Coronary artery (tissue), 2 donors: ENCODE measurements around the gene NOG.

Experiments
- DNase-seq: peaks from one replicate; pipeline ENCODE4 v3.0.0-alpha.2; 2017; ENCODE audit warnings: low spot score
- H3K27ac ChIP-seq, 2 donors: fragments of 200-600 bp; sonication (generic); one replicate each; pipeline ENCODE4 v1.5.1; 2016 to 2019
- H3K4me3 ChIP-seq: fragments of 200-600 bp; sonication (generic); 2 replicates; pipeline ENCODE4 v1.5.1; 2016; ENCODE audit warnings: mild to moderate bottlenecking, moderate library complexity
- TF ChIP-seq, protein P1 (sequence below): fragments of 200-600 bp; sonication (generic); IDR thresholded peaks from one replicate; pipeline ENCODE4 v1.5.1; 2019; ENCODE audit warnings: antibody characterized with exemption

The NOG gene

GRCh38 chr17:56614522-56614921 lies 21.0 kb downstream of the NOG start:
- Histone ChIP-seq H3K4me3 (no peak overlapping the region), H3K27ac (no peak overlapping the region)
- TF ChIP-seq, protein P1, sequence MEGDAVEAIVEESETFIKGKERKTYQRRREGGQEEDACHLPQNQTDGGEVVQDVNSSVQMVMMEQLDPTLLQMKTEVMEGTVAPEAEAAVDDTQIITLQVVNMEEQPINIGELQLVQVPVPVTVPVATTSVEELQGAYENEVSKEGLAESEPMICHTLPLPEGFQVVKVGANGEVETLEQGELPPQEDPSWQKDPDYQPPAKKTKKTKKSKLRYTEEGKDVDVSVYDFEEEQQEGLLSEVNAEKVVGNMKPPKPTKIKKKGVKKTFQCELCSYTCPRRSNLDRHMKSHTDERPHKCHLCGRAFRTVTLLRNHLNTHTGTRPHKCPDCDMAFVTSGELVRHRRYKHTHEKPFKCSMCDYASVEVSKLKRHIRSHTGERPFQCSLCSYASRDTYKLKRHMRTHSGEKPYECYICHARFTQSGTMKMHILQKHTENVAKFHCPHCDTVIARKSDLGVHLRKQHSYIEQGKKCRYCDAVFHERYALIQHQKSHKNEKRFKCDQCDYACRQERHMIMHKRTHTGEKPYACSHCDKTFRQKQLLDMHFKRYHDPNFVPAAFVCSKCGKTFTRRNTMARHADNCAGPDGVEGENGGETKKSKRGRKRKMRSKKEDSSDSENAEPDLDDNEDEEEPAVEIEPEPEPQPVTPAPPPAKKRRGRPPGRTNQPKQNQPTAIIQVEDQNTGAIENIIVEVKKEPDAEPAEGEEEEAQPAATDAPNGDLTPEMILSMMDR = no peak
- DNase-seq = no peak

DNA sequence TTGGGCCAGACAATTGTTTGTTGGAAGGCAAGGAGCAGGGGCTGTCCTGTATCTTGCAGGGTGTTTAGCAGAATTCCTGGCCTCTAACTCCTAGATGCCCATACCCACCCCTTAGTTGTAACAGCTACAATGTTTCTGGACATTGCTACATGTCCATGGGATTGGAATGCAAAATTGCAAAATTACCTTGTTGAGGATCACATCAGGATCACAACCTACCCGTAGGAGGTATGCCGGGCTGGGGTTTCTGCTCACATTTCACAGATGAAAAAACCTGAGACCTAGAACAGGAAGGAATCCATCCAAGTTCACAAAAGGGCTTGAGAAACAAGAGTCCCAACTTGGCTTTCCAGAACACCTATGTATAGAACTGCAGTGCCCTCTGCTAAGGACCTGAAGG lies 22.7 kb downstream of the NOG start:
- Histone ChIP-seq H3K4me3 (no peak overlapping the region), H3K27ac (no peak overlapping the region)
- no peak for DNase-seq
- TF ChIP-seq, protein P1 = no peak

GRCh38 chr17:56623383-56623782 lies 29.9 kb downstream of the NOG start:
- Histone ChIP-seq H3K27ac (no peak overlapping the region), H3K4me3 (no peak overlapping the region)
- TF ChIP-seq, protein P1 = no peak
- DNase-seq = no peak

DNA sequence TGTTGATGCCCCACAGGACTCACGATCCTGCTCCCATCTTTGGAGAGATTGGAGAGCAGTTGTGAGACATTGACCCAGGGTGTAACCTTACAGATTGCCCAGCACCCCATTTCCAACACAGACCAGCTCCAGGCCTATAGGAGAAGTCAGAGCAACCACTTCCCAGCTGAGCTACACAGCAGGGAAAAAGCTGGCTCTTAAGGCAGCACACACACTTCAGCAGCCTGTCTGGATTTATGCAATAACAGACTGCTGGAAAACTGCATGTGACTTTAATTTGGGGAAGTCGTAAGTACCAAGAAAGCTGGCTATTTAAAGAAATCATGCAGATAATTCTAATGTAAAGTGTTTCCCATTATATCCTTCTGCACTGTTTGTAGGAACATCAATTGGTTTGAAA lies 30.8 kb downstream of the NOG start:
- Histone ChIP-seq H3K27ac (no peak overlapping the region), H3K4me3 (no peak overlapping the region)
- TF ChIP-seq, protein P1 = no peak
- DNase-seq = no peak

DNA sequence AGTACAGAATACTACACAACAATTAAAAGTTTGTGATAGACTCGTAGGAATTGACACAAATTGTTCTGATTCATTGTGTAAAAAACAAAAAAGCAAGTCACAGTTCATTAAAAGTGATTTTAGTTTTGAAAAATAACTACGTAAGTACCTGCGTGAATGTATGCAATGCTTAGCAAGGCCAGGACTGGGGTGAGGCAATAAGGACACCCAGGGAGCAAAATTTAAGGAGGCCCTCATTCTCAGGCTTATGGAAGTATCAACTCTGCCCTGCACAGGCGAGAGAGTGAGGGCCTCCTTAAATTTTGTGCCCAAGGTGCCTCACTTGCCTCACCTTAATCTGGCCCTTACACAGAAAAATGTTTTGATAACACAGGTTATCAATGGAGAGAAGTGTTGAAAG lies 31.4 kb downstream of the NOG start:
- H3K4me3 ChIP-seq = no peak overlapping the region
- DNase-seq = no peak
- TF ChIP-seq, protein P1 = no peak
- H3K27ac ChIP-seq = no peak overlapping the region

DNA sequence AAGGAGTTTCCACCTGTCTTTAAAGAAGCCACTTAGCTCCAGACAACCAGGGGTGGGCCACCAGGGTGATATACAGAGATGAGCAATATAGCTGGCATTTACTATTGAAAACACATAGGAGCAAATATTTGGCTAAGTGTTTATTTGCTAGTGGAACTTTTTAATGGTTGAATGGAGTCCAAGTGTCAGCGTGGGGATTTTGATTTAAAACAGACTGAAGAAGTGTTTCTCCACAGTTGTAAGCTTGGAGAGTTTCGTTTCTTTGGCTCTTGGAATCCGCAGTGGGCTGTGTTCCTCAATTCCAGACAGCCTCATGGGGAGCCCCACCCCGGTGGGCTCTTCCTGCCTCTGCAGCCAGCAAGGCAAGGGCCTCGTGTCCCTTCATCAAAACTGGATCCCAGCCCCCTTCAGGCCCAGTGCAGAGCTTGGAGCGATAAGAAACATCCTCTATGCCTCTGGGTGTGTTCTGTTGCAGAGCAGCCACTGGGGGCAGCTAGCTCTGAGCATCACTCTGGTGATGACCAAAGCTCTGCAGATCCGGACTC lies 36.1 kb downstream of the NOG start:
- no peak overlapping the region for H3K4me3 ChIP-seq
- no peak for DNase-seq
- TF ChIP-seq, protein P1 = no peak
- H3K27ac ChIP-seq = no peak overlapping the region

- no peak for DNase-seq
- TF ChIP-seq, protein P1 = no peak
- H3K27ac ChIP-seq = no peak overlapping the region
- H3K4me3 ChIP-seq = no peak overlapping the region
Observed at GRCh38 chr17:56630202-56630601, 36.7 kb downstream of the NOG start.
